LHCN-M2 (cell line): Measurements from ENCODE around the gene NPIPB13. TPM values are rescaled to one million over a fixed set of nuclear protein-coding genes. Genes with fewer than 3 reads are reported as not detected.
"Not testable (repeated sequence)": the region's sequence is repeated elsewhere in the genome, so short reads cannot be mapped to it uniquely, and the experiment has no call there.

Experiments
- DNase-seq: peaks from one replicate; pipeline ENCODE4 v3.0.0-alpha.2; 2012; ENCODE audit warnings: low read depth
- polyA plus RNA-seq: library from polyadenylated mRNA; unstranded; fragments of >200 nt; gene quantifications from one replicate; pipeline ENCODE4 v1.2.1, GENCODE V29; 2012; ENCODE audit warnings: missing spikeins
- total RNA-seq: library from RNA; depleted of rRNA; stranded (reverse); fragments of >200 nt; gene quantifications from 2 replicates; pipeline ENCODE4 v1.2.3, GENCODE V29; 2014; rRNA removed

Gene NPIPB13
- total RNA-seq = 0.57 and 0.58 TPM in 2 replicates
- polyA plus RNA-seq = 0.95 TPM

- not testable (repeated sequence) for DNase-seq
These were observed at the start of gene NPIPB13 for GRCh38 chr16:30248379-30248778. Gene NPIPB13 (minus strand): TSS chr16:30248479. CDS start chr16:30245573, 2,906 bp downstream.

GRCh38 chr16:30282357-30282756 is 34.1 kb upstream of the NPIPB13 start:
- not testable (repeated sequence) for DNase-seq

GRCh38 chr16:30278523-30278922 is 30.2 kb upstream of the NPIPB13 start:
- DNase-seq = not testable (repeated sequence)

- not testable (repeated sequence) for DNase-seq
These were observed 31.2 kb downstream of the NPIPB13 start for GRCh38 chr16:30217082-30217481.

GRCh38 chr16:30211414-30211813 is 36.9 kb downstream of the NPIPB13 start:
- DNase-seq = not testable (repeated sequence)

GRCh38 chr16:30209032-30209431 is 39.2 kb downstream of the NPIPB13 start:
- not testable (repeated sequence) for DNase-seq

GRCh38 chr16:30207063-30207704 is 41.1 kb downstream of the NPIPB13 start:
- DNase-seq = not testable (repeated sequence)

- not testable (repeated sequence) for DNase-seq
These were observed 42.0 kb downstream of the NPIPB13 start for GRCh38 chr16:30206252-30206651.

GRCh38 chr16:30205541-30206236 is 42.6 kb downstream of the NPIPB13 start:
- not testable (repeated sequence) for DNase-seq

- not testable (repeated sequence) for DNase-seq
These were observed 48.5 kb downstream of the NPIPB13 start for GRCh38 chr16:30199608-30200343.

- DNase-seq = not testable (repeated sequence)
These were observed 49.2 kb downstream of the NPIPB13 start, which contains the start of gene SULT1A3 for GRCh38 chr16:30199049-30199448. Gene SULT1A3 (plus strand): TSS chr16:30199255. CDS start chr16:30200729, 1,474 bp downstream.

Other genes starting within 250 kb of the NPIPB13 start
- not detected in 2 replicates for gene DOC2A, start 237.5 kb downstream of the NPIPB13 start, total RNA-seq
- not detected in 2 replicates for gene C16orf92, start 225.3 kb downstream of the NPIPB13 start, total RNA-seq
- not detected in 2 replicates for gene TLCD3B, start 217.2 kb downstream of the NPIPB13 start, total RNA-seq
- gene ALDOA, start 182.7 kb downstream of the NPIPB13 start, total RNA-seq = 2,146 and 2,472 TPM in 2 replicates
- 142 and 154 TPM in 2 replicates for gene PPP4C, start 172.5 kb downstream of the NPIPB13 start, total RNA-seq
- 0.29 and 1.5 TPM in 2 replicates for gene TBX6, start 156.6 kb downstream of the NPIPB13 start, total RNA-seq
- gene YPEL3, start 152.3 kb downstream of the NPIPB13 start, total RNA-seq = 6.8 and 14.2 TPM in 2 replicates
- gene GDPD3, start 134.9 kb downstream of the NPIPB13 start, total RNA-seq = 0.83 and 1.0 TPM in 2 replicates
- 37.5 and 46.3 TPM in 2 replicates for gene MAPK3, start 125.3 kb downstream of the NPIPB13 start, total RNA-seq
- gene CORO1A, start 64.9 kb downstream of the NPIPB13 start, total RNA-seq = 5.0 and 6.7 TPM in 2 replicates
- gene BOLA2B, start 54.8 kb downstream of the NPIPB13 start, total RNA-seq = 257 and 647 TPM in 2 replicates
- gene SLX1A, start 54.6 kb downstream of the NPIPB13 start, total RNA-seq = 40.2 and 49.2 TPM in 2 replicates
- 2.6 and 5.4 TPM in 2 replicates for gene SULT1A3, start 49.2 kb downstream of the NPIPB13 start, total RNA-seq
- gene CD2BP2, start 106.8 kb upstream of the NPIPB13 start, total RNA-seq = 65.6 and 67.6 TPM in 2 replicates
- gene TBC1D10B, start 122.0 kb upstream of the NPIPB13 start, total RNA-seq = 41.8 and 43.9 TPM in 2 replicates
- 7.2 TPM in 1 of 2 replicates, not detected in the other for gene MYL11, start 126.3 kb upstream of the NPIPB13 start, total RNA-seq
- gene SEPTIN1, start 134.1 kb upstream of the NPIPB13 start, total RNA-seq = 0.17 TPM in 1 of 2 replicates, not detected in the other
- 8.8 and 10.3 TPM in 2 replicates for gene ZNF48, start 146.9 kb upstream of the NPIPB13 start, total RNA-seq
- gene ZNF771, start 159.1 kb upstream of the NPIPB13 start, total RNA-seq = 19.7 and 19.9 TPM in 2 replicates
- 31.7 and 33.6 TPM in 2 replicates for gene DCTPP1, start 181.6 kb upstream of the NPIPB13 start, total RNA-seq
- 5.1 and 10.0 TPM in 2 replicates for gene SEPHS2, start 197.4 kb upstream of the NPIPB13 start, total RNA-seq
- gene ITGAL, start 224.3 kb upstream of the NPIPB13 start, total RNA-seq = not detected in 2 replicates